HUDEP-2 (cell line): Measurements from ENCODE around the gene CCDC57.

Experiments used
- DNase-seq, 76 experiments: peaks; one replicate each; lab custom pipeline; 2025; ENCODE audit not compliant: unreplicated experiment in 76 of 76; lab: John Stamatoyannopoulos, UW

CCDC57 gene

GRCh38 chr17:82247182-82247823, 34.7 kb upstream of the CCDC57 start:
- DNase-seq = no peak

- peak in 1 of 76 experiments; percentile 5 for DNase-seq
Observed at GRCh38 chr17:82246365-82247181, 33.9 kb upstream of the CCDC57 start.

- no peak for DNase-seq
Observed at GRCh38 chr17:82246040-82246364, 33.4 kb upstream of the CCDC57 start.

- DNase-seq = no peak
Observed at GRCh38 chr17:82245134-82246039, 32.7 kb upstream of the CCDC57 start.

GRCh38 chr17:82244413-82245133, 31.9 kb upstream of the CCDC57 start:
- peak in 16 of 76 experiments; percentile 3 to 42 (median 15) for DNase-seq

- DNase-seq = no peak
Observed at GRCh38 chr17:82243648-82244412, 31.2 kb upstream of the CCDC57 start.

GRCh38 chr17:82242977-82243647, 30.5 kb upstream of the CCDC57 start:
- peak in 5 of 76 experiments; percentile 4 to 16 (median 10) for DNase-seq

GRCh38 chr17:82242698-82242976, 30.0 kb upstream of the CCDC57 start:
- no peak for DNase-seq

- DNase-seq = peak in 73 of 76 experiments; percentile 43 to 94 (median 83)
Observed at GRCh38 chr17:82241926-82242697, 29.5 kb upstream of the CCDC57 start.

- peak in 65 of 76 experiments; percentile 43 to 93 (median 81) for DNase-seq
Observed at GRCh38 chr17:82241183-82241925, 28.7 kb upstream of the CCDC57 start.

- DNase-seq = no peak
Observed at GRCh38 chr17:82240506-82241182, 28.0 kb upstream of the CCDC57 start.

GRCh38 chr17:82239926-82240505, 27.4 kb upstream of the CCDC57 start:
- no peak for DNase-seq

- DNase-seq = peak in 1 of 76 experiments; percentile 23
Observed at GRCh38 chr17:82239401-82239925, 26.8 kb upstream of the CCDC57 start.

GRCh38 chr17:82238472-82239201, 26.0 kb upstream of the CCDC57 start:
- DNase-seq = peak in 71 of 76 experiments; percentile 7 to 87 (median 65)

GRCh38 chr17:82237746-82238471, 25.3 kb upstream of the CCDC57 start:
- no peak for DNase-seq
